Measurements from ENCODE around the gene NUMA1.

NUMA1 gene

DNA sequence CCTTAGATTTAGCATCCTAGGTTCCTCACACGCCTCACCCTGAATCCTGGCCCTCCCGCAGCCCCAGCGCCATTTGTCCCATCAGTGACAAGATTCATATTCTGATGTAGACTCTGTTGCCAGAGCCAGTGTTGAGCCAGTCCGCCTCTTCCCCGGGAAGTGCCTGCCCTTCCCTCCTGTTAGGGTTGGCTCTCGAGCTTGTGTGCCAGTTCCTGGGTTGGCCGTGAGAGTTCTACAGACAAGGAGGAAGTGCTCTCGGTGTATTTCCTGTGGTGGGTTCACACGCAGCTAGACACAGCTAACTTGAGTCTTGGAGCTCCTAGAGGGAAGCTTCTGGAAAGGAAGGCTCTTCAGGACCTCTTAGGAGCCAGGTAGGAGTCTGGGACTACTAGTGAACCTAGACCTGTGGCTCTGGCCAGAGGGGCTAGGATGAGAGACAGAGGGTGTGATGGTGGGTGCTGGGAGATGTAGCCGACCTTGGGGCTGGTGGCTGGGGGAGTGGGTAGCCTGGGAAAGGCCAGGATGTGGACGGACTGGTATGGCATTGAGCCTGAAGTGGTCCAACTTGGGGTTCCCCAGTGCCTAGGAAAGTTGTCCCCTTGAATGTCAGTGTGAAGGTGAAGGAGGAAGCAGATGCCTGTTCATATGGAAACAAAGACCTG, 81.6 kb downstream of the NUMA1 start, which contains the start of gene IL18BP:
IL18BP (plus strand) TSS at position 261 of the 662 bp plus-strand sequence. CDS start 1,076 bp downstream, outside the sequence.
- Histone ChIP-seq H3K27ac (ENCODE audit: low read depth, low read length) (no peak within 1 kb of the TSS), H3K9ac (ENCODE audit: low read depth, low read length) (no peak within 1 kb of the TSS), H3K27me3 (ENCODE audit: control insufficient read depth, insufficient read depth, low read length) (no peaks in the 10 kb centered on the region), H3K36me3 (ENCODE audit: control insufficient read depth, insufficient read depth, low read length) (peaks cover 39% of the 10 kb centered on the region), H3K4me3 (ENCODE audit: low read depth, low read length) (no peak within 1 kb of the TSS), H3K4me1 (ENCODE audit: control insufficient read depth, insufficient read depth, low read length) (no peaks in the 10 kb centered on the region), H3K9me3 (ENCODE audit: control insufficient read depth, insufficient read depth, low read length) (no peaks in the 10 kb centered on the region)

DNA sequence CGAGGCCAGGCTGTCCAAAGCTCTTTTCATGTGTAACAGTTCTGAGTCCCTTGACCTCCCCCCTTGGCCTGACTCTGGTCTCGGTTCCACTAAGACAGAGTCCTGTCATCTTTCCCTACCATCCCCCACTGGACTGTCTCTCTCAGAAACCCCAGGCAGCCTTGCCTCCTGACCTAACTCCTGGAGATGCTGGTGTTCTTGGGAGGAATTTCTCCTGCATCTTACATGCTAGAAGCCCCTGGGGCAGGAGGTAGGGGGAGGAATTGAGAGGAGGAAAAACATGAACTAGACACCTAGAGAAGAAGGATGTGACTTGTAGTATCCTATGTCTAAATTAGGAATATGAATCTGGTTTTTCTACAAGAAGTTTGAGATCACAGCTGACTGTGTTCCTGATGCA, 82.3 kb downstream of the NUMA1 start:
- Histone ChIP-seq H3K27ac (ENCODE audit: low read depth, low read length) (no peak overlapping the region), H3K9ac (ENCODE audit: low read depth, low read length) (no peak overlapping the region), H3K4me3 (ENCODE audit: low read depth, low read length) (no peak overlapping the region), H3K27me3 (ENCODE audit: control insufficient read depth, insufficient read depth, low read length) (no peaks in the 10 kb centered on the region), H3K36me3 (ENCODE audit: control insufficient read depth, insufficient read depth, low read length) (peaks cover 36% of the 10 kb centered on the region), H3K4me1 (ENCODE audit: control insufficient read depth, insufficient read depth, low read length) (no peaks in the 10 kb centered on the region), H3K9me3 (ENCODE audit: control insufficient read depth, insufficient read depth, low read length) (no peaks in the 10 kb centered on the region)

DNA sequence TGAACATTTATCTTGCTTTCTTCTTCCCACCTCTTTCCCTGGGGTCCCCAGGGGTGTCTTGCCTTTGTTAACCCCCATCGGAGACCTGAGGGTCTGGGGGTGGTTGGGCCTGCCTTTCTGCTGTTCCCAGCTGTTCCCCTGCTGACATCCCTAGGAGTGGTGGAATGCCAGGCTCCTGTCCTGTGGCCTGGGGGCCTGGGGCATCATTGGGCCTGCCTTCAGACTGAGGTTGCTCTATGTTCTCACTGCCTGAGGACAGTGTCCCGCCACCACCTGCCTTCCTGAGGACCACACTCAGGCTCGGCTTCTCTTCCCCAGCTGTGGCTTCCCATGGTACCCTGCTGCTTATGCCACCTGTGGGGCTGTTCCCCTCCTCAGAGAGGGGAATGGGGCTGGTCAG, 82.7 kb downstream of the NUMA1 start:
- Histone ChIP-seq H3K9ac (ENCODE audit: low read depth, low read length) (no peak overlapping the region), H3K27me3 (ENCODE audit: control insufficient read depth, insufficient read depth, low read length) (no peaks in the 10 kb centered on the region), H3K27ac (ENCODE audit: low read depth, low read length) (no peak overlapping the region), H3K36me3 (ENCODE audit: control insufficient read depth, insufficient read depth, low read length) (peaks cover 35% of the 10 kb centered on the region), H3K9me3 (ENCODE audit: control insufficient read depth, insufficient read depth, low read length) (no peaks in the 10 kb centered on the region), H3K4me1 (ENCODE audit: control insufficient read depth, insufficient read depth, low read length) (no peaks in the 10 kb centered on the region), H3K4me3 (ENCODE audit: low read depth, low read length) (no peak overlapping the region)

DNA sequence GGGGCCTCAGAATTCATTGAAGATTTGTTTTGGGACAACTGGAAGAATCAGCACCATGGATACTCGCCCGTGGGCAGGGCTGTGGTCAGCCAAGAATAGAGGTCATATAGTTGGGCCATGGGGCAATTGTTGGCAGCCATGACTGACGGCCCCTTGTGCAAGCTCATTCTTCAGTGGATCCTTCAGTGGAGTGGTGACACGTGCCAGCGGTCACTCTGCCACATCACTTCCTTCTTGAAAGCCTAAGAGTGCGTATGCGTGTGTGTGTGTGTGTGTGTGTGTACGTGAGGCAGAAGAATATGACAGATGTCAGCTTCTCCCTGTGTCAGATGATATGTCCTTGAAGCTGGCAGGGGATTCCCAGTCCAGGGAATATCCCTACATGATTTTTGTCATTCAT, 83.4 kb downstream of the NUMA1 start:
- H3K4me3 ChIP-seq (ENCODE audit: low read depth, low read length): no peak overlapping the region
- no peaks in the 10 kb centered on the region for H3K4me1 ChIP-seq (ENCODE audit: control insufficient read depth, insufficient read depth, low read length)
- H3K27ac ChIP-seq (ENCODE audit: low read depth, low read length): no peak overlapping the region
- no peak overlapping the region for H3K9ac ChIP-seq (ENCODE audit: low read depth, low read length)
- peaks cover 34% of the 10 kb centered on the region for H3K36me3 ChIP-seq (ENCODE audit: control insufficient read depth, insufficient read depth, low read length)
- H3K27me3 ChIP-seq (ENCODE audit: control insufficient read depth, insufficient read depth, low read length): no peaks in the 10 kb centered on the region
- no peaks in the 10 kb centered on the region for H3K9me3 ChIP-seq (ENCODE audit: control insufficient read depth, insufficient read depth, low read length)

DNA sequence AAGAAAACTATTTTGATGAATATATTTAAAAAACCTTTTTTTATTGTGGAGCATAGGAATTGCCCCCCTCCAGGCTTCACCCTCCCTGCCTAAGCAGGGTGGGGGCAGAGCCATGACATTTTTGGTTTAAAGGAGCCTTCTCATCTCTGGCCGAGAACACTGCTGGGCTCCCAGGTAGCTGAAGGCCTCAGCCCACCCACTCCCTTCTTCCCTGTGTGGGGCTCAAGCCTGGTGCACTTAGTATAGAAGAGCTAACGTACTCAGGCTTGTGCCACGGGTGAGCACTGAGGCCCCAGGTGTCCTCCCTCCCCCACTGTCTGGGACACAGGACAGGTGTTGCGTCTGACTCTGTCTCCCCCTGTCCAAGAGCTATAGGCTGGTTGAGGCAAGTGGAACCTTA, 83.8 kb downstream of the NUMA1 start:
- H3K27me3 ChIP-seq (ENCODE audit: control insufficient read depth, insufficient read depth, low read length): no peaks in the 10 kb centered on the region
- no peak overlapping the region for H3K27ac ChIP-seq (ENCODE audit: low read depth, low read length)
- no peak overlapping the region for H3K9ac ChIP-seq (ENCODE audit: low read depth, low read length)
- no peaks in the 10 kb centered on the region for H3K4me1 ChIP-seq (ENCODE audit: control insufficient read depth, insufficient read depth, low read length)
- H3K36me3 ChIP-seq (ENCODE audit: control insufficient read depth, insufficient read depth, low read length): peaks cover 34% of the 10 kb centered on the region
- H3K9me3 ChIP-seq (ENCODE audit: control insufficient read depth, insufficient read depth, low read length): no peaks in the 10 kb centered on the region
- no peak overlapping the region for H3K4me3 ChIP-seq (ENCODE audit: low read depth, low read length)

DNA sequence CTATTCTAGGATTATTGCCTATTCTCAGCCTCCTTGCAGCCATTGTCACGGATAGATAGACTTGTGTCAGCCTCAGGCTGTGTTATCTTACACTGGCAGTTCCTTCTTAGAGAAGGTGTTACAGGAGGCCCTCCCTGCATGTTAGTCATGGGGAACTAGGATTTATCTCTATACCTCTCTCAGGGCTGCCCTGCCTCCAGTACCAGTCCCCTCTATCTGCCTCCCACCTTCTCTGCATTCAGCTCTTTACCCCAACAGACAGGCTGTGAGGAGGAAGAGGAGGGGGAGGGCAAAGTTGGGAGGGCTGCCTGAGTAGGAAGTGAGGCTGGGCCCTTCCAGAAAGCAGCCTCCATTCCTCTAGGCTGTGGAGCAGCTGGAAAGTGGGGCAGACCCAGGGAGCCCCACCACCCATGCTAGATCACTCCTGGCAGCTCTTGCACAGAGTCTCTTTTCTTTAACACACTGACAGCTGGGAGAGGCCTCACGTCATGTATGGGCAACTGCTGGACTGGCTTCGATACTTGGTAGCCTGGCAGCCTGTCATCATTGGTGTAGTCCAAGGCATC, 84.5 kb downstream of the NUMA1 start:
- no peak overlapping the region for H3K9ac ChIP-seq (ENCODE audit: low read depth, low read length)
- H3K4me3 ChIP-seq (ENCODE audit: low read depth, low read length): no peak overlapping the region
- H3K4me1 ChIP-seq (ENCODE audit: control insufficient read depth, insufficient read depth, low read length): no peaks in the 10 kb centered on the region
- H3K27me3 ChIP-seq (ENCODE audit: control insufficient read depth, insufficient read depth, low read length): no peaks in the 10 kb centered on the region
- H3K27ac ChIP-seq (ENCODE audit: low read depth, low read length): no peak overlapping the region
- no peaks in the 10 kb centered on the region for H3K9me3 ChIP-seq (ENCODE audit: control insufficient read depth, insufficient read depth, low read length)
- H3K36me3 ChIP-seq (ENCODE audit: control insufficient read depth, insufficient read depth, low read length): peaks cover 39% of the 10 kb centered on the region

DNA sequence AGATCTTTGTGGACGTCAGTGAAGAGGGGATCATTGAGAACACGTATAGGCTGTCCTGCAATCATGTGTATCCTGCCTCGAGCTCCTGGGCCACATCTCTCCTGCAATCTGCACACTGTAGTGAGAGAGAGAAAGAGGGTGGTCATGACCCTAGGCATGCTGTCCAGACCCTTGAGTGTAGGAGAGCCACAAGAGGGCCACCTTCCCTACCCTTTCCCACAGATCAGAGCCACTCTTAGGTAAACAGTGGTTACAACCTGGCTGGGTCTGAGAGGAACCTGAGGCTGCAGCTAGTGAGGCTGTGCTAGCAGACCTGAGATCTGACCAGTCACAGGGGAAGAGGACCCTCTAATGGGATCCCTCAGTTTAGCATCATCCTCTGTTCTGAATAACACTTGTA, 85.6 kb downstream of the NUMA1 start:
- H3K9me3 ChIP-seq (ENCODE audit: control insufficient read depth, insufficient read depth, low read length): no peaks in the 10 kb centered on the region
- H3K4me3 ChIP-seq (ENCODE audit: low read depth, low read length): no peak overlapping the region
- H3K36me3 ChIP-seq (ENCODE audit: control insufficient read depth, insufficient read depth, low read length): peaks cover 41% of the 10 kb centered on the region
- H3K27ac ChIP-seq (ENCODE audit: low read depth, low read length): no peak overlapping the region
- H3K27me3 ChIP-seq (ENCODE audit: control insufficient read depth, insufficient read depth, low read length): no peaks in the 10 kb centered on the region
- no peak overlapping the region for H3K9ac ChIP-seq (ENCODE audit: low read depth, low read length)
- H3K4me1 ChIP-seq (ENCODE audit: control insufficient read depth, insufficient read depth, low read length): no peaks in the 10 kb centered on the region

DNA sequence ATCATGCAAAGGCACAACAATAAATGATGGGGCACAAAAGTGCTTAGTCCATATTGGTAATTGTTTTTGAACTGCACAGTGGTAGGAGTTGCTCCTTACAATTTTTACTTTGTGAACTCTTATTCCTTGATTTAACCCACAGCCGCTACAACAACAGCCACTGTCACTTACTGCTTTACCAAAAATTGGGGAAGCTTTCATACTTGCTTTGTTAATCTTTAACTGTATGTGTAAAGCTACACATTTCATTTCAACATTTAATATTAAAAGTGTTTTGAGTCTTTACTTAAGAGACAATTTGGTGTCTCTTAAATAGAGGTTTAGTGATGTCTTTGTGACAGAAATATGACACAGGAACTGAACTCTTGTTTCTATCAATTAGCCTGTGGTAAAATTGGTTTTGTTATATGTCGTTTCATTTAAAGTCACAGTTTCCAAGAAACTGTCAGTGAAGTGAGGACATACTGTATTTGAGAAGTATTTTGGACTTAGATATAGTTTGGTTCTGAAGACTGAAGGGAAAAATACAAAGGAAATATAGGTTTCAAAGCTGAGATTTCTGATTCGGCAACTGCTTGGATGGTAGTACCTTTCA, 88.1 kb downstream of the NUMA1 start:
- Histone ChIP-seq H3K9me3 (ENCODE audit: control insufficient read depth, insufficient read depth, low read length) (no peaks in the 10 kb centered on the region), H3K4me3 (ENCODE audit: low read depth, low read length) (no peak overlapping the region), H3K36me3 (ENCODE audit: control insufficient read depth, insufficient read depth, low read length) (peaks cover 47% of the 10 kb centered on the region), H3K9ac (ENCODE audit: low read depth, low read length) (no peak overlapping the region), H3K27me3 (ENCODE audit: control insufficient read depth, insufficient read depth, low read length) (no peaks in the 10 kb centered on the region), H3K4me1 (ENCODE audit: control insufficient read depth, insufficient read depth, low read length) (no peaks in the 10 kb centered on the region), H3K27ac (ENCODE audit: low read depth, low read length) (no peak overlapping the region)

DNA sequence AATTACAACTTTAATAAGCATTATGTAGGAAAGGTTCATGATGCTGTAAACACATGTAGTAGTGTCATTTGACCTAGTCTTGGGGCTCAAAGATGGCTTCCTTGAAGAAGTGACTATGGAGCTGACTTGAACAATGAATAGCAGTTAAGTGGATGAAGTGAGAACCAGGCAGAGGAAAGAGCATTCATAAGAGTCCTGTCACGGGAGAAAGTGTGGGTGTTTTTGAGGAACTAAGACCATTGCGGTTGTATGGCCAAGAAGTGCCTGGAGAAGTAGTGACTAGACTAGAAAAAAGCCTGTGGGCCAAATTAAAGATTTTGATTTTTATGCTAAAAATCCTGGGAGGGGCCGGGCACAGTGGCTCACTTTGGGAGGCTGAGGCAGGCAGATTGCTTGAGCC, 88.8 kb downstream of the NUMA1 start:
- H3K4me3 ChIP-seq (ENCODE audit: low read depth, low read length): no peak overlapping the region
- H3K4me1 ChIP-seq (ENCODE audit: control insufficient read depth, insufficient read depth, low read length): no peaks in the 10 kb centered on the region
- H3K27me3 ChIP-seq (ENCODE audit: control insufficient read depth, insufficient read depth, low read length): no peaks in the 10 kb centered on the region
- peaks cover 50% of the 10 kb centered on the region for H3K36me3 ChIP-seq (ENCODE audit: control insufficient read depth, insufficient read depth, low read length)
- no peak overlapping the region for H3K9ac ChIP-seq (ENCODE audit: low read depth, low read length)
- H3K9me3 ChIP-seq (ENCODE audit: control insufficient read depth, insufficient read depth, low read length): no peaks in the 10 kb centered on the region
- H3K27ac ChIP-seq (ENCODE audit: low read depth, low read length): no peak overlapping the region

DNA sequence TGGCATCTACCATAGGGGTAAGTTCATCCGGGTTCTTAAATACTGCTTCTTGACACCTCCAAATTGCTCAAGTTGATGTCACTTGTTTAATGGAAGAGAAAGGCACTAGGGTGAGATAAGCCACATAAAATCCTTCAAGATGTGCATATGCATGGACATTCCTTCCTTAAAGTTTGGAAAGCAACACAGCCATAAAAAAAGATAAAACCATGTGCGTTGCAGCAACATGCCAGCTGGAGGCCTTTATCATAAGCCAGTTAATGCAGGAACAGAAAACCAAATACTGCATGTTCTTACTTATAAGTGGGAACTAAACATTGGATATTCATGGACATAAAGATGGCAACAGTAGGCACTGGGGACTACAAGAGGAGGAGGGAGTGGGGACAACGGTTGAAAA, 89.6 kb downstream of the NUMA1 start:
- no peak overlapping the region for H3K9ac ChIP-seq (ENCODE audit: low read depth, low read length)
- no peaks in the 10 kb centered on the region for H3K27me3 ChIP-seq (ENCODE audit: control insufficient read depth, insufficient read depth, low read length)
- H3K36me3 ChIP-seq (ENCODE audit: control insufficient read depth, insufficient read depth, low read length): peaks cover 44% of the 10 kb centered on the region
- no peak overlapping the region for H3K27ac ChIP-seq (ENCODE audit: low read depth, low read length)
- H3K9me3 ChIP-seq (ENCODE audit: control insufficient read depth, insufficient read depth, low read length): no peaks in the 10 kb centered on the region
- no peaks in the 10 kb centered on the region for H3K4me1 ChIP-seq (ENCODE audit: control insufficient read depth, insufficient read depth, low read length)
- H3K4me3 ChIP-seq (ENCODE audit: low read depth, low read length): no peak overlapping the region

DNA sequence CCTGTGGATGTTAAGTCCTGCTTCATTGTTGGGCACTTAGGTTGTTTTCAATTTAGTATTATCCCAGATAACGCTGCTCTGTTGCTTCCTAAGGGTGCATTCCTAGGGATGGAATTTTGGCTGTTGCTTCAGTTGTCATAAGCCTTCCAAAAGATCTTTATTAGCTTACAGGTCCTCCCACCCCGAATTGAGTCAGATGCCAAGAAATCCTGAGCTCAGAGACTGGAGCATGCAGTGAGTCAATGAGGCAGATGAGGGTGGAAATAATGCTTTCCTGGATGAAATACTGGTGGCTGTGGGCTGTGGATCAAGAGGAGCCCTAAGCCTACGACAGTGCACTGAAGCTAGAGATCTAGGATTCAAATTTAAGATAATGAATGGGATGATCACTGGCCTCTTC, 92.3 kb downstream of the NUMA1 start:
- Histone ChIP-seq H3K4me1 (ENCODE audit: control insufficient read depth, insufficient read depth, low read length) (no peaks in the 10 kb centered on the region), H3K9me3 (ENCODE audit: control insufficient read depth, insufficient read depth, low read length) (no peaks in the 10 kb centered on the region), H3K27ac (ENCODE audit: low read depth, low read length) (no peak overlapping the region), H3K4me3 (ENCODE audit: low read depth, low read length) (no peak overlapping the region), H3K9ac (ENCODE audit: low read depth, low read length) (no peak overlapping the region), H3K36me3 (ENCODE audit: control insufficient read depth, insufficient read depth, low read length) (peaks cover 54% of the 10 kb centered on the region), H3K27me3 (ENCODE audit: control insufficient read depth, insufficient read depth, low read length) (no peaks in the 10 kb centered on the region)

All from HUES48 (cell line).